Spleen (tissue), 7 donors: Measurements from ENCODE around the gene TCEAL2.

Source experiments
- POLR2A ChIP-seq, 3 donors: fragments of 450-650 bp; IDR thresholded peaks; one replicate each; pipeline ENCODE4 v1.5.1; 2017; ENCODE audit warnings: antibody characterized with exemption in 3 of 3, mild to moderate bottlenecking in 1 of 3
- POLR2AphosphoS5 ChIP-seq, 3 donors: sonication (generic); formaldehyde crosslinking; IDR thresholded peaks; one replicate each; pipeline ENCODE4 v1.5.1; 2017; ENCODE audit warnings: antibody characterized with exemption in 3 of 3
- TF ChIP-seq, protein P1 (sequence below), 11 experiments: fragments of 200-600 bp in 7 of 11; fragments of 450-650 bp in 4 of 11; sonication (generic) in 4 of 11; IDR thresholded peaks in 8 of 11; conservative IDR thresholded peaks in 3 of 11; 1 replicate in 7 of 11; 2 replicates in 4 of 11; pipeline versions ENCODE4 v1.4.0 to v1.8.0; 2016 to 2021; ENCODE audit warnings: antibody characterized with exemption in 11 of 11, inconsistent platforms in 4 of 11, mild to moderate bottlenecking in 1 of 11
- donor health status: DM: no; HTN: no; CAD: no; lungs with moderate emphysema.
- donor health status: DM: no; HTN: no; CAD: no.
- donor health status: DM: no; HTN: no; CAD: no.

DNA sequence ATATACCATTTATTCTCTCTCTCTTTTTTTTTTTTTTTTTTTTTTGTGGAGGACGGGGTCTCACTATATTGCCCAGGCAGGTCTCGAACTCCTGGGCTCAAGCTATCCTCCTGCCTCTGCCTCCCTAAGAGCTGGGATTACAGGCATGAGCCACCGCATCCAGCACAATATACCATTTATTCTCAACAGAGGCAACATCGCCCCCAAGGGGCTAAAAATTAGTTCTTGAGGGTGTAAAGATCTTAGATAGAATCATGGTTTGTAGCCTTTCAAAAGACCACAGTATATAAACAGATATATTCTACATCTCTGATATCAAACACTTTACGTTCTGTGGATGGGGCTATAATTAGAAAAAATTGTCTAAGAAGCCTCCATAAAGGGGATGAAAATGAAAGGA, 39.8 kb upstream of the TCEAL2 start:
- TF ChIP-seq, protein P1, sequence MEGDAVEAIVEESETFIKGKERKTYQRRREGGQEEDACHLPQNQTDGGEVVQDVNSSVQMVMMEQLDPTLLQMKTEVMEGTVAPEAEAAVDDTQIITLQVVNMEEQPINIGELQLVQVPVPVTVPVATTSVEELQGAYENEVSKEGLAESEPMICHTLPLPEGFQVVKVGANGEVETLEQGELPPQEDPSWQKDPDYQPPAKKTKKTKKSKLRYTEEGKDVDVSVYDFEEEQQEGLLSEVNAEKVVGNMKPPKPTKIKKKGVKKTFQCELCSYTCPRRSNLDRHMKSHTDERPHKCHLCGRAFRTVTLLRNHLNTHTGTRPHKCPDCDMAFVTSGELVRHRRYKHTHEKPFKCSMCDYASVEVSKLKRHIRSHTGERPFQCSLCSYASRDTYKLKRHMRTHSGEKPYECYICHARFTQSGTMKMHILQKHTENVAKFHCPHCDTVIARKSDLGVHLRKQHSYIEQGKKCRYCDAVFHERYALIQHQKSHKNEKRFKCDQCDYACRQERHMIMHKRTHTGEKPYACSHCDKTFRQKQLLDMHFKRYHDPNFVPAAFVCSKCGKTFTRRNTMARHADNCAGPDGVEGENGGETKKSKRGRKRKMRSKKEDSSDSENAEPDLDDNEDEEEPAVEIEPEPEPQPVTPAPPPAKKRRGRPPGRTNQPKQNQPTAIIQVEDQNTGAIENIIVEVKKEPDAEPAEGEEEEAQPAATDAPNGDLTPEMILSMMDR (IDR thresholded peaks at IDR 0.05 in 8 of 11, conservative IDR thresholded peaks at IDR 0.05 in 3 of 11): peak in 1 of 11 experiments; percentile 4
- no peak for TF ChIP-seq POLR2AphosphoS5 (IDR thresholded peaks at IDR 0.05)
- TF ChIP-seq POLR2A (IDR thresholded peaks at IDR 0.05): no peak
